Measurements from ENCODE around the gene SCAP.
"Not testable (repeated sequence)": the region's sequence is repeated elsewhere in the genome, so short reads cannot be mapped to it uniquely, and the experiment has no call there.

Gene SCAP

GRCh38 chr3:47392933-47393332 lies 82.8 kb downstream of the SCAP start:
- no peak for FAIRE-seq

- no peak for FAIRE-seq
Measured at GRCh38 chr3:47385796-47386195, 89.9 kb downstream of the SCAP start.

GRCh38 chr3:47385007-47385406 lies 90.7 kb downstream of the SCAP start:
- no peak for FAIRE-seq

- no peak for FAIRE-seq
Measured at GRCh38 chr3:47384425-47384824, 91.3 kb downstream of the SCAP start.

GRCh38 chr3:47381317-47382157 lies 94.2 kb downstream of the SCAP start:
- peak; percentile 34 for FAIRE-seq

- peak; percentile 95 for FAIRE-seq
Measured at GRCh38 chr3:47380601-47381316, 95.0 kb downstream of the SCAP start, which contains the start of gene PTPN23. TSS of gene PTPN23 (plus strand) at chr3:47381021. CDS start at chr3:47381097, 76 bp downstream.

- no peak for FAIRE-seq
Measured at GRCh38 chr3:47380026-47380600, 95.6 kb downstream of the SCAP start.

GRCh38 chr3:47379411-47379899 lies 96.3 kb downstream of the SCAP start:
- FAIRE-seq = no peak

GRCh38 chr3:47378869-47379268 lies 96.9 kb downstream of the SCAP start:
- no peak for FAIRE-seq

- no peak for FAIRE-seq
Measured at GRCh38 chr3:47377186-47377585, 98.6 kb downstream of the SCAP start.

- FAIRE-seq = no peak
Measured at GRCh38 chr3:47376393-47376792, 99.3 kb downstream of the SCAP start.

- no peak for FAIRE-seq
Measured at GRCh38 chr3:47374587-47374986, 101.2 kb downstream of the SCAP start.

GRCh38 chr3:47370887-47371697 lies 104.6 kb downstream of the SCAP start:
- FAIRE-seq = no peak

GRCh38 chr3:47370020-47370419 lies 105.7 kb downstream of the SCAP start:
- FAIRE-seq = not testable (repeated sequence)

GRCh38 chr3:47367631-47368030 lies 108.1 kb downstream of the SCAP start:
- FAIRE-seq = no peak

GRCh38 chr3:47366833-47367232 lies 108.9 kb downstream of the SCAP start:
- no peak for FAIRE-seq

- FAIRE-seq = no peak
Measured at GRCh38 chr3:47365213-47366153, 110.3 kb downstream of the SCAP start.

All from G401.6 (cell line).